IMR-90 (cell line): ENCODE measurements around the gene GRN. TPM values are rescaled to one million over a fixed set of nuclear protein-coding genes. Genes with fewer than 3 reads are reported as not detected.

Source experiments
- ATAC-seq: fragments of 200-7000 bp; cut with Tn5 transposase; 2 replicates; pipeline ENCODE4 v1.9.1; 2020; ENCODE audit warnings: low read depth, mild to moderate bottlenecking, moderate library complexity
- BruUV-seq: library from RNA; stranded (reverse); fragments of 400-500 nt; replicated peaks from 2 replicates; lab custom pipeline; 2021; lab: Mats Ljungman, UMichigan
- CTCF ChIA-PET: fragments of 300-600 bp; formaldehyde crosslinking; extraction: SDS; loops from one replicate; lab custom pipeline; 2021; ENCODE audit warnings: antibody characterized with exemption; lab: Yijun Ruan, JAX
- POLR2A ChIA-PET: fragments of 300-600 bp; sonication (Branson Sonifier 250); formaldehyde crosslinking; loops from one replicate; lab custom pipeline; 2022; ENCODE audit warnings: antibody characterized with exemption; ENCODE audit not compliant: unreplicated experiment; lab: Charles Lee
- DNase-seq: peaks from one replicate; pipeline ENCODE4 v3.0.0; 2013
- H2AFZ ChIP-seq: replicated peaks from 2 replicates; pipeline ENCODE3; 2013; ENCODE audit warnings: low read length, mild to moderate bottlenecking; ENCODE audit not compliant: poor library complexity
- H2AK5ac ChIP-seq: 2 replicates; pipeline ENCODE4 v1.6.1; 2013; ENCODE audit warnings: low read depth, low read length, inconsistent platforms
- H2AK9ac ChIP-seq: replicated peaks from 2 replicates; pipeline ENCODE3; 2013; ENCODE audit warnings: mild to moderate bottlenecking, low read depth, low read length, moderate library complexity; ENCODE audit not compliant: poor library complexity
- H2BK120ac ChIP-seq: 2 replicates; pipeline ENCODE4 v1.6.1; 2013; ENCODE audit warnings: low read depth, low read length, inconsistent platforms
- H2BK15ac ChIP-seq: 3 replicates; pipeline ENCODE4 v1.6.1; 2013; ENCODE audit warnings: low read depth, low read length, inconsistent platforms
- H2BK20ac ChIP-seq: 2 replicates; pipeline ENCODE4 v1.6.1; 2013; ENCODE audit warnings: low read depth, mild to moderate bottlenecking, inconsistent platforms, low read length, moderate library complexity
- H2BK5ac ChIP-seq: 2 replicates; pipeline ENCODE4 v1.6.1; 2013; ENCODE audit warnings: mild to moderate bottlenecking, low read depth, low read length, inconsistent platforms; ENCODE audit not compliant: poor library complexity, severe bottlenecking
- H3K14ac ChIP-seq: replicated peaks from 2 replicates; pipeline ENCODE4 v1.6.1; 2013; ENCODE audit warnings: low read depth, low read length, inconsistent platforms
- H3K18ac ChIP-seq: 2 replicates; pipeline ENCODE4 v1.6.1; 2013; ENCODE audit warnings: low read depth, low read length, control low read depth
- H3K23ac ChIP-seq: 2 replicates; pipeline ENCODE4 v1.6.1; 2013; ENCODE audit warnings: low read depth, low read length, inconsistent platforms
- H3K27ac ChIP-seq: 2 replicates; pipeline ENCODE4 v1.5.1; 2013; ENCODE audit warnings: mild to moderate bottlenecking, control low read depth, low read length; ENCODE audit not compliant: insufficient read depth
- H3K27me3 ChIP-seq: 2 replicates; pipeline ENCODE4 v1.6.1; 2013; ENCODE audit warnings: low read length; ENCODE audit not compliant: control insufficient read depth, insufficient read depth
- H3K36me3 ChIP-seq: 2 replicates; pipeline ENCODE4 v1.6.1; 2013; ENCODE audit warnings: low read length, mixed read lengths; ENCODE audit not compliant: control insufficient read depth, insufficient read depth
- H3K4ac ChIP-seq: 2 replicates; pipeline ENCODE4 v1.6.1; 2013; ENCODE audit warnings: low read depth, low read length, inconsistent platforms
- H3K4me1 ChIP-seq: 2 replicates; pipeline ENCODE4 v1.6.1; 2013; ENCODE audit warnings: low read length, mixed read lengths; ENCODE audit not compliant: control insufficient read depth, insufficient read depth
- H3K4me2 ChIP-seq: 2 replicates; pipeline ENCODE4 v1.6.1; 2013; ENCODE audit warnings: low read depth, mild to moderate bottlenecking, control low read depth, low read length, moderate library complexity
- H3K4me3 ChIP-seq: 2 replicates; pipeline ENCODE4 v1.5.1; 2013; ENCODE audit warnings: low read depth, mild to moderate bottlenecking, control low read depth, low read length, moderate library complexity; ENCODE audit not compliant: insufficient read depth
- H3K56ac ChIP-seq: 2 replicates; pipeline ENCODE4 v1.6.1; 2013; ENCODE audit warnings: low read length, inconsistent platforms; ENCODE audit not compliant: insufficient read depth; ENCODE audit errors: extremely low read depth
- H3K79me1 ChIP-seq, 2 experiments: 2 replicates each; pipeline ENCODE4 v1.6.1; 2013; ENCODE audit warnings: low read length in 2 of 2, inconsistent platforms in 1 of 2, low read depth in 1 of 2
- H3K9ac ChIP-seq: 2 replicates; pipeline ENCODE4 v1.6.1; 2013; ENCODE audit warnings: low read depth, low read length, control low read depth
- H3K9me1 ChIP-seq: 2 replicates; pipeline ENCODE4 v1.6.1; 2013; ENCODE audit warnings: low read length, inconsistent platforms; ENCODE audit not compliant: insufficient read depth
- H3K9me3 ChIP-seq: 2 replicates; pipeline ENCODE4 v1.6.1; 2013; ENCODE audit warnings: low read length; ENCODE audit not compliant: control insufficient read depth, insufficient read depth
- H4K20me1 ChIP-seq: 2 replicates; pipeline ENCODE4 v1.6.1; 2013; ENCODE audit warnings: low read length, inconsistent platforms; ENCODE audit not compliant: insufficient read depth
- H4K5ac ChIP-seq: 2 replicates; pipeline ENCODE4 v1.6.1; 2013; ENCODE audit warnings: mild to moderate bottlenecking, low read depth, low read length, control low read depth
- H4K8ac ChIP-seq, 2 experiments: 2 replicates each; pipeline ENCODE4 v1.6.1; 2013; ENCODE audit warnings: low read depth in 2 of 2, low read length in 2 of 2, control low read depth in 1 of 2, inconsistent platforms in 1 of 2
- H4K91ac ChIP-seq: 2 replicates; pipeline ENCODE4 v1.6.1; 2013; ENCODE audit warnings: low read depth, low read length, inconsistent platforms; ENCODE audit not compliant: insufficient read depth
- CEBPB ChIP-seq: IDR thresholded peaks from 2 replicates; pipeline ENCODE4 v1.6.1; 2012; ENCODE audit warnings: low read depth, low read length, improper control_type of control experiment
- FOS ChIP-seq: fragments of 150-350 bp; IDR thresholded peaks from 2 replicates; pipeline ENCODE4 v1.6.1; 2016; ENCODE audit warnings: low read depth, low read length
- MAFK ChIP-seq: IDR thresholded peaks from 2 replicates; pipeline ENCODE4 v1.6.1; 2012; ENCODE audit warnings: low read depth, low read length, improper control_type of control experiment
- RCOR1 ChIP-seq: IDR thresholded peaks from 2 replicates; pipeline ENCODE4 v1.6.1; 2012; ENCODE audit warnings: mild to moderate bottlenecking, low read length, improper control_type of control experiment; ENCODE audit not compliant: insufficient replicate concordance
- RFX5 ChIP-seq: IDR thresholded peaks from 2 replicates; pipeline ENCODE4 v1.8.0; 2012; ENCODE audit warnings: low read depth, mild to moderate bottlenecking, low read length, moderate library complexity
- WGBS, 2 experiments: methylation state at CpG; one replicate each; pipeline versions ENCODE4 v1.1.5 to v1.1.7; 2013; ENCODE audit warnings: missing lambda C conversion rate in 2 of 2; ENCODE audit not compliant: insufficient read length in 1 of 2; ENCODE audit errors: extremely low coverage in 2 of 2; 5-methylcytosine and 5-hydroxymethylcytosine counted together
- dilution Hi-C: fragments of 300-500 bp; cut with HindIII; formaldehyde crosslinking; loops from one replicate; pipeline ENCODE4 v1.14.3; 2018; ENCODE audit warnings: low sequenced_read_pairs; ENCODE audit not compliant: unreplicated experiment
- in situ Hi-C: fragments of 300-500 bp; cut with MboI; formaldehyde crosslinking; loops from 3 replicates; pipeline ENCODE4 v1.14.3; 2019; ENCODE audit warnings: low sequenced_read_pairs, inconsistent platforms, mixed read lengths
- intact Hi-C: fragments of 100-400 bp; cut with micrococcal nuclease; formaldehyde crosslinking; loops from 2 replicates; pipeline ENCODE4 v1.10.0; 2022
- polyA plus RNA-seq, 3 experiments: library from polyadenylated mRNA; depleted of rRNA; stranded (reverse); fragments of >200 nt; gene quantifications; 2 replicates each; pipeline ENCODE4 v1.2.3, GENCODE V29; 2012; ENCODE audit warnings: low replicate concordance in 1 of 3
- total RNA-seq: library from RNA; depleted of rRNA; stranded (reverse); fragments of >200 nt; gene quantifications from 2 replicates; pipeline ENCODE4 v1.2.3, GENCODE V29; 2012

GRN gene
- total and polyA plus RNA-seq, 2 of the 4 experiments (the other 2 are of a cell fraction), result 38.9 to 494 TPM

DNA sequence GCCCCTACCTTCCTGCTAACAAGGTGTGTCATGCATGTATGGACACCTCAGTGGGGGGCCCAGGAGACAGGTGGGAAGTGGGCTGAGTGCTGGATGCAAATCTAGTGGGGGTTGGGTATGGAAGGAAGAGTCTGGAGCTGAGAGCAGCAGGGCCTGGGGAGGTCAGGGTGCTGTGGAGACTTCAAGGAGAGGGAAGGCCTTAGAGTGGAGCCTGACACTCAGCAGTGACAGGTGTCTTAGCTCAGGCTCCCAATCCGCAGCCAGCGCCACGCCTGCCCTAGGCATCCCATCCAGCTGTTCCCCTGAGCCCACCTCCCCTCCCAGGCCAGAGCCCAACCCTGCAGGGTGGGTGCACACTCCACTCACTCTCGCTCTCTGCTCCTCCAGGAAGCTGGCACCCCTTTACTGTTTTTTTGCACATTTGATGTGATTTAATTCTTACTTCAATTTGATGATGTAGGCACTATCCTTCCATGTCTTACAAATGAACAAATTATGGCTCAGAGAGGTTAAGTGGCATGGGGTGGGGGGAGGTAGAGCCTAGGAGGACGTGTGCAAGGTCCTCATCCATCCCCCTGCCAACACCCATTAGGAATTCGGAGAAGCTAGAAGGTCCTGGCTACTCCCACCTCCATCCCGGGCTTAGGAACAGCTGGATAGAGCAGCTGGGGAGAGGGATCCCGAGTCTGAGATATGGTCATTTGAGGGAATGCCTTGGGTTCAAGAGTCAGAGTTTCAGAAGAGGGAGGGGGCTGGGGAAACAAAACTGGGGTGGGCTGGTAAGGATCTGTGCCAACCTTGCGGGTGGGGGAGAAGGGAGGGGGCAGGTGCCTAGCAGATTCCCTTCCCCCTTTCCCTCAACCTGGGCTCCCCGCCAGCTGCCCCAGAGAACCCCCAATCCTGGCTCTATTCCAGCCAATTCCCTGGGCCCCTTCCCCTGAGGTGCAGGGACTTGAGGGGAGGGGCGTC is 16.5 kb downstream of the GRN start:
- H2BK5ac ChIP-seq, result no peak overlapping the region
- H3K79me1 ChIP-seq, result peaks cover 4 to 28% of the 10 kb centered on the region in 2 experiments; a peak in 2 of 4 replicates
- no peak overlapping the region; the same call in 1 of the 2 replicates for H3K4ac ChIP-seq
- peaks cover 15% of the 10 kb centered on the region for H3K4me1 ChIP-seq
- peaks cover 11% of the 10 kb centered on the region for H4K20me1 ChIP-seq
- no peak overlapping the region; the same call in 1 of the 2 replicates for H4K5ac ChIP-seq
- peak overlapping the region; percentile 95 for H2AK9ac ChIP-seq
- BruUV-seq, result no TSS peak
- H3K9ac ChIP-seq, result no peak overlapping the region
- ATAC-seq, result no peak
- H3K9me1 ChIP-seq, result peaks cover 8% of the 10 kb centered on the region; the same call in 1 of the 2 replicates
- in situ Hi-C loops (no loop called here), dilution Hi-C loops (no loop called here), intact Hi-C loops (no loop called here)
- no peak overlapping the region for H4K91ac ChIP-seq
- H2BK20ac ChIP-seq, result no peak overlapping the region
- peak overlapping the region; percentile 48; the same call in 1 of the 2 replicates for H2AK5ac ChIP-seq
- no peaks in the 10 kb centered on the region for H3K9me3 ChIP-seq
- H3K4me2 ChIP-seq, result peak overlapping the region; percentile 86; the same call in 1 of the 2 replicates
- no peak overlapping the region for H3K27ac ChIP-seq
- ChIA-PET POLR2A (interaction anchor here (0.5 to 0.6 kb wide), 2 partner anchors 140 to 143 kb away, joined by 3 to 6 read pairs; no protein-coding TSS in a partner anchor), CTCF (no interaction called here)
- H4K8ac ChIP-seq, result no peak overlapping the region
- no peak overlapping the region for H2BK120ac ChIP-seq
- WGBS, 2 experiments, result no CpG with 5 or more reads among the region's 11 CpGs
- no peak overlapping the region for H3K56ac ChIP-seq
- no peak overlapping the region for H3K23ac ChIP-seq
- TF ChIP-seq FOS, result no peak
- TF ChIP-seq MAFK, result 0 out of 2 replicates have a peak, but pooled peaks have one; percentile 22
- TF ChIP-seq RFX5, result no peak
- TF ChIP-seq RCOR1, result no peak
- TF ChIP-seq CEBPB, result no peak
- H3K14ac ChIP-seq, result no peak overlapping the region
- H2BK15ac ChIP-seq, result no peak overlapping the region
- no peak overlapping the region for H3K4me3 ChIP-seq
- peaks cover 11% of the 10 kb centered on the region for H3K27me3 ChIP-seq
- DNase-seq, result no peak
- peak overlapping the region; percentile 15; the same call in 1 of the 2 replicates for H3K18ac ChIP-seq
- peaks cover 3% of the 10 kb centered on the region; the same call in 1 of the 2 replicates for H3K36me3 ChIP-seq
- H2AFZ ChIP-seq, result peak overlapping the region; percentile 77
